ENCODE data around the gene DNAJB9. TPM values are rescaled to one million over a fixed set of nuclear protein-coding genes. Genes with fewer than 3 reads are reported as not detected.

Gene DNAJB9
- total and polyA plus RNA-seq, 8 donors: 26.2 to 34.3 (median 31.4) TPM

- no peaks in the 10 kb centered on the region for H3K36me3 ChIP-seq
- H3K27me3 ChIP-seq: no peaks in the 10 kb centered on the region
- DNase-seq (no peak), ATAC-seq (no peak)
- H3K4me3 ChIP-seq: no peak overlapping the region
- H3K9me3 ChIP-seq: no peaks in the 10 kb centered on the region
- no peak overlapping the region for H3K27ac ChIP-seq
- intact Hi-C loops (cut with DNase I): no loop called here
- H3K4me1 ChIP-seq: no peaks in the 10 kb centered on the region
- TF ChIP-seq CTCF (IDR thresholded peaks at IDR 0.05): no peak
Measured at GRCh38 chr7:108586274-108586710, 16.6 kb downstream of the DNAJB9 start.

GRCh38 chr7:108589199-108589598 lies 19.5 kb downstream of the DNAJB9 start:
- Histone ChIP-seq H3K36me3 (no peaks in the 10 kb centered on the region), H3K27me3 (no peaks in the 10 kb centered on the region), H3K27ac (no peak overlapping the region), H3K9me3 (no peaks in the 10 kb centered on the region), H3K4me3 (no peak overlapping the region), H3K4me1 (no peaks in the 10 kb centered on the region)
- intact Hi-C loops (cut with DNase I): no loop called here
- no peak for TF ChIP-seq CTCF (IDR thresholded peaks at IDR 0.05)
- ATAC-seq (no peak), DNase-seq (no peak)

- Histone ChIP-seq H3K4me1 (no peaks in the 10 kb centered on the region), H3K27me3 (no peaks in the 10 kb centered on the region), H3K36me3 (no peaks in the 10 kb centered on the region), H3K27ac (no peak overlapping the region), H3K9me3 (no peaks in the 10 kb centered on the region), H3K4me3 (no peak overlapping the region)
- ATAC-seq: no peak
- intact Hi-C loops (cut with DNase I): no loop called here
- no peak for DNase-seq
- TF ChIP-seq CTCF (IDR thresholded peaks at IDR 0.05): no peak
Measured at GRCh38 chr7:108589874-108590273, 20.2 kb downstream of the DNAJB9 start.

GRCh38 chr7:108590606-108591005 lies 20.9 kb downstream of the DNAJB9 start:
- no peaks in the 10 kb centered on the region for H3K4me1 ChIP-seq
- DNase-seq: no peak
- no peak overlapping the region for H3K27ac ChIP-seq
- intact Hi-C loops (cut with DNase I): no loop called here
- no peaks in the 10 kb centered on the region for H3K36me3 ChIP-seq
- no peak for TF ChIP-seq CTCF (IDR thresholded peaks at IDR 0.05)
- no peaks in the 10 kb centered on the region for H3K27me3 ChIP-seq
- no peak for ATAC-seq
- H3K4me3 ChIP-seq: no peak overlapping the region
- H3K9me3 ChIP-seq: no peaks in the 10 kb centered on the region

- Histone ChIP-seq H3K27ac (no peak overlapping the region), H3K27me3 (no peaks in the 10 kb centered on the region), H3K4me3 (no peak overlapping the region), H3K4me1 (no peaks in the 10 kb centered on the region), H3K36me3 (no peaks in the 10 kb centered on the region), H3K9me3 (no peaks in the 10 kb centered on the region)
- DNase-seq (peak in 2 of 4 donors; percentile 36 to 65), ATAC-seq (peak; percentile 31)
- no peak for TF ChIP-seq CTCF (IDR thresholded peaks at IDR 0.05)
- intact Hi-C loops (cut with DNase I): no loop called here
Measured at GRCh38 chr7:108592646-108593201, 23.1 kb downstream of the DNAJB9 start.
